IMR-90 (cell line): ENCODE data around the gene AFAP1L2. TPM values are rescaled to one million over a fixed set of nuclear protein-coding genes. Genes with fewer than 3 reads are reported as not detected.

Experiments
- ATAC-seq: fragments of 200-7000 bp; cut with Tn5 transposase; 2 replicates; pipeline ENCODE4 v1.9.1; 2020; ENCODE audit warnings: low read depth, mild to moderate bottlenecking, moderate library complexity
- BruUV-seq: library from RNA; stranded (reverse); fragments of 400-500 nt; replicated peaks from 2 replicates; lab custom pipeline; 2021; lab: Mats Ljungman, UMichigan
- CTCF ChIA-PET: fragments of 300-600 bp; formaldehyde crosslinking; extraction: SDS; loops from one replicate; lab custom pipeline; 2021; ENCODE audit warnings: antibody characterized with exemption; lab: Yijun Ruan, JAX
- POLR2A ChIA-PET: fragments of 300-600 bp; sonication (Branson Sonifier 250); formaldehyde crosslinking; loops from one replicate; lab custom pipeline; 2022; ENCODE audit warnings: antibody characterized with exemption; ENCODE audit not compliant: unreplicated experiment; lab: Charles Lee
- DNase-seq: peaks from one replicate; pipeline ENCODE4 v3.0.0; 2013
- H2AFZ ChIP-seq: replicated peaks from 2 replicates; pipeline ENCODE3; 2013; ENCODE audit warnings: low read length, mild to moderate bottlenecking; ENCODE audit not compliant: poor library complexity
- H2AK5ac ChIP-seq: 2 replicates; pipeline ENCODE4 v1.6.1; 2013; ENCODE audit warnings: low read depth, low read length, inconsistent platforms
- H2AK9ac ChIP-seq: replicated peaks from 2 replicates; pipeline ENCODE3; 2013; ENCODE audit warnings: mild to moderate bottlenecking, low read depth, low read length, moderate library complexity; ENCODE audit not compliant: poor library complexity
- H2BK120ac ChIP-seq: 2 replicates; pipeline ENCODE4 v1.6.1; 2013; ENCODE audit warnings: low read depth, low read length, inconsistent platforms
- H2BK15ac ChIP-seq: 3 replicates; pipeline ENCODE4 v1.6.1; 2013; ENCODE audit warnings: low read depth, low read length, inconsistent platforms
- H2BK20ac ChIP-seq: 2 replicates; pipeline ENCODE4 v1.6.1; 2013; ENCODE audit warnings: low read depth, mild to moderate bottlenecking, inconsistent platforms, low read length, moderate library complexity
- H2BK5ac ChIP-seq: 2 replicates; pipeline ENCODE4 v1.6.1; 2013; ENCODE audit warnings: mild to moderate bottlenecking, low read depth, low read length, inconsistent platforms; ENCODE audit not compliant: poor library complexity, severe bottlenecking
- H3K14ac ChIP-seq: replicated peaks from 2 replicates; pipeline ENCODE4 v1.6.1; 2013; ENCODE audit warnings: low read depth, low read length, inconsistent platforms
- H3K18ac ChIP-seq: 2 replicates; pipeline ENCODE4 v1.6.1; 2013; ENCODE audit warnings: low read depth, low read length, control low read depth
- H3K23ac ChIP-seq: 2 replicates; pipeline ENCODE4 v1.6.1; 2013; ENCODE audit warnings: low read depth, low read length, inconsistent platforms
- H3K27ac ChIP-seq: 2 replicates; pipeline ENCODE4 v1.5.1; 2013; ENCODE audit warnings: mild to moderate bottlenecking, control low read depth, low read length; ENCODE audit not compliant: insufficient read depth
- H3K27me3 ChIP-seq: 2 replicates; pipeline ENCODE4 v1.6.1; 2013; ENCODE audit warnings: low read length; ENCODE audit not compliant: control insufficient read depth, insufficient read depth
- H3K36me3 ChIP-seq: 2 replicates; pipeline ENCODE4 v1.6.1; 2013; ENCODE audit warnings: low read length, mixed read lengths; ENCODE audit not compliant: control insufficient read depth, insufficient read depth
- H3K4ac ChIP-seq: 2 replicates; pipeline ENCODE4 v1.6.1; 2013; ENCODE audit warnings: low read depth, low read length, inconsistent platforms
- H3K4me1 ChIP-seq: 2 replicates; pipeline ENCODE4 v1.6.1; 2013; ENCODE audit warnings: low read length, mixed read lengths; ENCODE audit not compliant: control insufficient read depth, insufficient read depth
- H3K4me2 ChIP-seq: 2 replicates; pipeline ENCODE4 v1.6.1; 2013; ENCODE audit warnings: low read depth, mild to moderate bottlenecking, control low read depth, low read length, moderate library complexity
- H3K4me3 ChIP-seq: 2 replicates; pipeline ENCODE4 v1.5.1; 2013; ENCODE audit warnings: low read depth, mild to moderate bottlenecking, control low read depth, low read length, moderate library complexity; ENCODE audit not compliant: insufficient read depth
- H3K56ac ChIP-seq: 2 replicates; pipeline ENCODE4 v1.6.1; 2013; ENCODE audit warnings: low read length, inconsistent platforms; ENCODE audit not compliant: insufficient read depth; ENCODE audit errors: extremely low read depth
- H3K79me1 ChIP-seq, 2 experiments: 2 replicates each; pipeline ENCODE4 v1.6.1; 2013; ENCODE audit warnings: low read length in 2 of 2, inconsistent platforms in 1 of 2, low read depth in 1 of 2
- H3K9ac ChIP-seq: 2 replicates; pipeline ENCODE4 v1.6.1; 2013; ENCODE audit warnings: low read depth, low read length, control low read depth
- H3K9me1 ChIP-seq: 2 replicates; pipeline ENCODE4 v1.6.1; 2013; ENCODE audit warnings: low read length, inconsistent platforms; ENCODE audit not compliant: insufficient read depth
- H3K9me3 ChIP-seq: 2 replicates; pipeline ENCODE4 v1.6.1; 2013; ENCODE audit warnings: low read length; ENCODE audit not compliant: control insufficient read depth, insufficient read depth
- H4K20me1 ChIP-seq: 2 replicates; pipeline ENCODE4 v1.6.1; 2013; ENCODE audit warnings: low read length, inconsistent platforms; ENCODE audit not compliant: insufficient read depth
- H4K5ac ChIP-seq: 2 replicates; pipeline ENCODE4 v1.6.1; 2013; ENCODE audit warnings: mild to moderate bottlenecking, low read depth, low read length, control low read depth
- H4K8ac ChIP-seq, 2 experiments: 2 replicates each; pipeline ENCODE4 v1.6.1; 2013; ENCODE audit warnings: low read depth in 2 of 2, low read length in 2 of 2, control low read depth in 1 of 2, inconsistent platforms in 1 of 2
- H4K91ac ChIP-seq: 2 replicates; pipeline ENCODE4 v1.6.1; 2013; ENCODE audit warnings: low read depth, low read length, inconsistent platforms; ENCODE audit not compliant: insufficient read depth
- CEBPB ChIP-seq: IDR thresholded peaks from 2 replicates; pipeline ENCODE4 v1.6.1; 2012; ENCODE audit warnings: low read depth, low read length, improper control_type of control experiment
- CHD1 ChIP-seq: IDR thresholded peaks from 2 replicates; pipeline ENCODE4 v1.6.1; 2012; ENCODE audit warnings: low read depth, low read length, improper control_type of control experiment
- FOS ChIP-seq: fragments of 150-350 bp; IDR thresholded peaks from 2 replicates; pipeline ENCODE4 v1.6.1; 2016; ENCODE audit warnings: low read depth, low read length
- NFE2L2 ChIP-seq: fragments of 150-350 bp; IDR thresholded peaks from 2 replicates; pipeline ENCODE4 v1.6.1; 2016; ENCODE audit warnings: low read depth, mild to moderate bottlenecking, low read length
- POLR2A ChIP-seq: IDR thresholded peaks from 2 replicates; pipeline ENCODE4 v1.6.1; 2012; ENCODE audit warnings: mild to moderate bottlenecking, low read depth, low read length
- RFX5 ChIP-seq: IDR thresholded peaks from 2 replicates; pipeline ENCODE4 v1.8.0; 2012; ENCODE audit warnings: low read depth, mild to moderate bottlenecking, low read length, moderate library complexity
- SMC3 ChIP-seq: fragments of 150-350 bp; IDR thresholded peaks from 2 replicates; pipeline ENCODE4 v1.6.1; 2016; ENCODE audit warnings: low read depth, mild to moderate bottlenecking, antibody characterized with exemption, low read length, moderate library complexity
- USF2 ChIP-seq: fragments of 150-350 bp; IDR thresholded peaks from 2 replicates; pipeline ENCODE4 v1.6.1; 2017; ENCODE audit warnings: mild to moderate bottlenecking, antibody characterized with exemption, low read length, low read depth
- WGBS, 2 experiments: methylation state at CpG; one replicate each; pipeline versions ENCODE4 v1.1.5 to v1.1.7; 2013; ENCODE audit warnings: missing lambda C conversion rate in 2 of 2; ENCODE audit not compliant: insufficient read length in 1 of 2; ENCODE audit errors: extremely low coverage in 2 of 2; 5-methylcytosine and 5-hydroxymethylcytosine counted together
- dilution Hi-C: fragments of 300-500 bp; cut with HindIII; formaldehyde crosslinking; loops from one replicate; pipeline ENCODE4 v1.14.3; 2018; ENCODE audit warnings: low sequenced_read_pairs; ENCODE audit not compliant: unreplicated experiment
- in situ Hi-C: fragments of 300-500 bp; cut with MboI; formaldehyde crosslinking; loops from 3 replicates; pipeline ENCODE4 v1.14.3; 2019; ENCODE audit warnings: low sequenced_read_pairs, inconsistent platforms, mixed read lengths
- intact Hi-C: fragments of 100-400 bp; cut with micrococcal nuclease; formaldehyde crosslinking; loops from 2 replicates; pipeline ENCODE4 v1.10.0; 2022
- polyA plus RNA-seq, 3 experiments: library from polyadenylated mRNA; depleted of rRNA; stranded (reverse); fragments of >200 nt; gene quantifications; 2 replicates each; pipeline ENCODE4 v1.2.3, GENCODE V29; 2012; ENCODE audit warnings: low replicate concordance in 1 of 3
- total RNA-seq: library from RNA; depleted of rRNA; stranded (reverse); fragments of >200 nt; gene quantifications from 2 replicates; pipeline ENCODE4 v1.2.3, GENCODE V29; 2012
- TF ChIP-seq, protein P1 (sequence below): conservative IDR thresholded peaks from 2 replicates; pipeline ENCODE4 v1.5.1; 2012; ENCODE audit warnings: mild to moderate bottlenecking, low read depth, low read length, improper control_type of control experiment

Gene AFAP1L2
- total and polyA plus RNA-seq, 2 of the 4 experiments (the other 2 are of a cell fraction): under 0.01 to 0.10 TPM

DNA sequence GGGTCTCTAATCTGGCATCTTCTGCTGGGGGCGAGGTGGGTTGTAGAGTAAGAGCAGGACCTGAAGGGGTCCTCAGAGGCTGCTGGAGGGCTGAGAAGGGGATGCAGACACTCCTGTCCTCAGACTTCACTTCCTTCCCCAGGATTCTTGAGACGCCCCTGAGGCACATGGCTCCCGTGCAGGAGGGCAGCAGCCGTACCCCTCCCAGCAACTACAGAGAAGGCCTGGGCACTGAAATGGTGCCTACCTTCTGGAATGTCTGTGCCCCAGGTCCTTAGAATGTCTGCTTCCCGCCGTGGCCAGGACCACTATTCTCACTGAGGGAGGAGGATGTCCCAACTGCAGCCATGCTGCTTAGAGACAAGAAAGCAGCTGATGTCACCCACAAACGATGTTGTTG lies 113.2 kb downstream of the AFAP1L2 start:
- ATAC-seq (no peak), DNase-seq (no peak)
- H2AK9ac ChIP-seq: no peak overlapping the region
- no peaks in the 10 kb centered on the region; the same call in 1 of the 2 replicates for H4K20me1 ChIP-seq
- H3K23ac ChIP-seq: no peak overlapping the region
- no peak overlapping the region for H2BK15ac ChIP-seq
- H4K91ac ChIP-seq: no peak overlapping the region
- H2BK5ac ChIP-seq: no peak overlapping the region
- no peak overlapping the region for H2AFZ ChIP-seq
- H3K4me3 ChIP-seq: no peak overlapping the region
- H3K27me3 ChIP-seq: peaks cover 6% of the 10 kb centered on the region
- intact Hi-C loops (no loop called here), dilution Hi-C loops (no loop called here), in situ Hi-C loops (no loop called here)
- H4K8ac ChIP-seq: no peak overlapping the region
- no peak overlapping the region for H3K56ac ChIP-seq
- H3K4ac ChIP-seq: no peak overlapping the region
- H3K4me2 ChIP-seq: no peak overlapping the region
- H3K9me3 ChIP-seq: peaks cover 7% of the 10 kb centered on the region; the same call in 1 of the 2 replicates
- no peak overlapping the region for H2BK20ac ChIP-seq
- ChIA-PET CTCF (interaction anchor here (1.5 kb wide), 1 partner anchor 13 kb away, joined by 4 read pairs; no protein-coding TSS in a partner anchor), POLR2A (no interaction called here)
- H3K36me3 ChIP-seq: no peaks in the 10 kb centered on the region
- no peak overlapping the region for H3K9ac ChIP-seq
- no peak overlapping the region for H2BK120ac ChIP-seq
- no peaks in the 10 kb centered on the region for H3K4me1 ChIP-seq
- H3K14ac ChIP-seq: no peak overlapping the region
- H3K79me1 ChIP-seq: no peaks in the 10 kb centered on the region
- H2AK5ac ChIP-seq: no peak overlapping the region
- no peaks in the 10 kb centered on the region for H3K9me1 ChIP-seq
- 100% methylated on average over 1 of the region's 7 CpGs; no CpG with 5 or more reads in 1 of the 2 experiments for WGBS, 2 experiments
- no peak overlapping the region for H3K27ac ChIP-seq
- BruUV-seq: no TSS peak
- no peak overlapping the region for H3K18ac ChIP-seq
- H4K5ac ChIP-seq: no peak overlapping the region
- no peak for TF ChIP-seq RFX5
- TF ChIP-seq POLR2A: no peak
- no peak for TF ChIP-seq NFE2L2
- TF ChIP-seq USF2: no peak
- TF ChIP-seq SMC3: no peak
- TF ChIP-seq, protein P1, sequence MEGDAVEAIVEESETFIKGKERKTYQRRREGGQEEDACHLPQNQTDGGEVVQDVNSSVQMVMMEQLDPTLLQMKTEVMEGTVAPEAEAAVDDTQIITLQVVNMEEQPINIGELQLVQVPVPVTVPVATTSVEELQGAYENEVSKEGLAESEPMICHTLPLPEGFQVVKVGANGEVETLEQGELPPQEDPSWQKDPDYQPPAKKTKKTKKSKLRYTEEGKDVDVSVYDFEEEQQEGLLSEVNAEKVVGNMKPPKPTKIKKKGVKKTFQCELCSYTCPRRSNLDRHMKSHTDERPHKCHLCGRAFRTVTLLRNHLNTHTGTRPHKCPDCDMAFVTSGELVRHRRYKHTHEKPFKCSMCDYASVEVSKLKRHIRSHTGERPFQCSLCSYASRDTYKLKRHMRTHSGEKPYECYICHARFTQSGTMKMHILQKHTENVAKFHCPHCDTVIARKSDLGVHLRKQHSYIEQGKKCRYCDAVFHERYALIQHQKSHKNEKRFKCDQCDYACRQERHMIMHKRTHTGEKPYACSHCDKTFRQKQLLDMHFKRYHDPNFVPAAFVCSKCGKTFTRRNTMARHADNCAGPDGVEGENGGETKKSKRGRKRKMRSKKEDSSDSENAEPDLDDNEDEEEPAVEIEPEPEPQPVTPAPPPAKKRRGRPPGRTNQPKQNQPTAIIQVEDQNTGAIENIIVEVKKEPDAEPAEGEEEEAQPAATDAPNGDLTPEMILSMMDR: no peak
- TF ChIP-seq CHD1: no peak
- no peak for TF ChIP-seq CEBPB
- TF ChIP-seq FOS: no peak
